Epidermal melanocyte (primary cell): ENCODE results near the gene SPPL2C.

Source experiments
- DNase-seq: peaks from one replicate; pipeline ENCODE4 v3.0.0; 2011; ENCODE audit warnings: low spot score; ENCODE audit not compliant: insufficient read length

Gene SPPL2C

DNA sequence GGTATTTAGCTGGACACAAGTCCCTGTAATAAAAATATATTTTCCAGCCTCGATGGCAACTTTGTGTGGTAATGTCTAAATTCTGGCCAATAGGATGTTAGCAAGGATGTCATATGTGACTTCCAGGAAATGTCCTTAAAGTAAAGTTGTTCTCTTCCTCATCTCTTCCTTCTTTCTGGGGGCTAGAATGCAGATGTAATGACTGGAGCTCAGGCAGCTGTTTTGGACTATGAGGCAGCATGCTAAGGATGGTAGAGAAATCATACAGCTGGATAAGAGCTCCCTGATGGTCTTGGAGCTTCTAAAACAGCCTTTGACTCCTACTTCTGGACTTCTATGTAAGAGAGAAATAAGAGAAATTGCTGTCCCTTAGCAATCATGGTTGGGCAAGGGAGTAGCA is 32.8 kb downstream of the SPPL2C start:
- DNase-seq: no peak

GRCh38 chr17:45883063-45883462 is 38.4 kb downstream of the SPPL2C start:
- DNase-seq: no peak

DNA sequence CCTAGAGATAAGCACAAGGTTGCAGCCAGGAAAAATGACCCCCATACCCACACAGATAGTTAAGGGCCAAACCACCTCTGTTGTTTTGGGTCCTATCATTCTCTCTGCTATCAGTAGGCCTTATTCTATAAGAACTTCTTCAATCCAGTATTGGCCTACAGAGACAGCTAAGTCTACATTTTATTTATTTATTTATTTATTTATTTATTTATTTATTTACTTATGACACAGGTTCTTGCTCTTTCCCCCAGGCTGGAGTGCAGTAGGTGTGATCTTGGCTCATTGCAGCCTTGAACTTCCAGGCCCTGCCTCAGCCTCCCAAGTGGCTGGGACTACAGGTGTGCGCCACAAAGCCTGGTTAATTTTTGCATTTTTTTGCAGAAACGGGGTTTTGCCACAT is 42.2 kb downstream of the SPPL2C start:
- no peak for DNase-seq

- DNase-seq: no peak
These were observed 43.7 kb downstream of the SPPL2C start for GRCh38 chr17:45888392-45888791.

GRCh38 chr17:45889579-45889978 is 44.9 kb downstream of the SPPL2C start:
- no peak for DNase-seq

DNA sequence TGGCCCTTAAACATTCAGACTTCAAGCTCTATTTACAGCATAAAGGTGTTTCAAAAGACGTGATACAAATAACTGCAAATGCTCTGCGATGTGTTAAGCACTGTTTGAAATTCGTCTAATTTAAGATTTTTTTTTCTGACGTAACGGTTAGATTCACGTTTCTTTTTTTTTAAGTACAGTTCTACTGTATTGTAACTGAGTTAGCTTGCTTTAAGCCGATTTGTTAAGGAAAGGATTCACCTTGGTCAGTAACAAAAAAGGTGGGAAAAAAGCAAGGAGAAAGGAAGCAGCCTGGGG is 49.0 kb downstream of the SPPL2C start:
- DNase-seq: no peak

DNA sequence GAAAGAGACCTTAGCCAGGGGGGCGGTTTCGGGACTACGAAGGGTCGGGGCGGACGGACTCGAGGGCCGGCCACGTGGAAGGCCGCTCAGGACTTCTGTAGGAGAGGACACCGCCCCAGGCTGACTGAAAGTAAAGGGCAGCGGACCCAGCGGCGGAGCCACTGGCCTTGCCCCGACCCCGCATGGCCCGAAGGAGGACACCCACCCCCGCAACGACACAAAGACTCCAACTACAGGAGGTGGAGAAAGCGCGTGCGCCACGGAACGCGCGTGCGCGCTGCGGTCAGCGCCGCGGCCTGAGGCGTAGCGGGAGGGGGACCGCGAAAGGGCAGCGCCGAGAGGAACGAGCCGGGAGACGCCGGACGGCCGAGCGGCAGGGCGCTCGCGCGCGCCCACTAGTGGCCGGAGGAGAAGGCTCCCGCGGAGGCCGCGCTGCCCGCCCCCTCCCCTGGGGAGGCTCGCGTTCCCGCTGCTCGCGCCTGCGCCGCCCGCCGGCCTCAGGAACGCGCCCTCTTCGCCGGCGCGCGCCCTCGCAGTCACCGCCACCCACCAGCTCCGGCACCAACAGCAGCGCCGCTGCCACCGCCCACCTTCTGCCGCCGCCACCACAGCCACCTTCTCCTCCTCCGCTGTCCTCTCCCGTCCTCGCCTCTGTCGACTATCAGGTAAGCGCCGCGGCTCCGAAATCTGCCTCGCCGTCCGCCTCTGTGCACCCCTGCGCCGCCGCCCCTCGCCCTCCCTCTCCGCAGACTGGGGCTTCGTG is 49.5 kb downstream of the SPPL2C start, which contains the start of gene MAPT:
TSS of gene MAPT (plus strand) at position 533 of the 763 bp plus-strand sequence. CDS start 67,784 bp downstream, outside the sequence.
- DNase-seq: peak; percentile 81

- DNase-seq: no peak
These were observed 50.8 kb downstream of the SPPL2C start for GRCh38 chr17:45895304-45895968.

DNA sequence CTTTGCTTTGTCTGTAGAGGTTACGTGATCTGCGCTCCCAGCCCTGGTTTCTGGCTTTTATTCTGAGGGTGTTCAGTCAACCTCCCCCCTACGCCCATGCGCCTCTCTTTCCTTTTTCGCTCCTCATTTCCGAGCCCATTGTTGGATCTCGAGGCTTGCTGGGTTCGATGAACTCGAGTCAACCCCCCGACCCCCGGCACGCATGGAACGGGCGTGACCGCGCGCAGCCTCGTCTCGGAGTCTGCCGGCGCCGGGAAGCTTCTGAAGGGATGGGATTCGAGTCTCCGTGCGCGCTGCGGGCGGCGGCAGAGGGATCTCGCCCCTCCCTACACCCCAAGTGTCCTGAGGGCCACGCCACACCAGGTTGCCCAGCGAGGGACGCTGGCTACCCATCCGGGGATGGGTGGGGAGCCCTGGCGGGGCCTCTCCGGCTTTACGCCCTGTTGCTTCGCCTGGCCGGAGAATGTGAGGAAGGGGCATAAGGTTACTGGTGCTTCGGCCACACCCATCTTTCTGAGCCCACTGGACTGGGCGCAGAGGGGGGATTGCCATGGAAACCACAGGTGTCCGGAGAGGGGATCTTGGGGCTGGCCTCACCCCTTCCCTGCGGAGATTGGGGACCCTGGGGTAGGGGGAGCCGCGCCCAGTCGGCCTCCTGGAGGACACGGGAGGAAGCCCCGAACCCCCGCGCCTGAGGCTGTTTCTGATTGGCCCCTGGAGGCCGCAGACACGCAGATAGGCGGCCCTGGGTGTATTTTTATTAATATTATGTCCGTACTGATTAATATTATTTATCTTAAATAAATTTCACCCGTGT is 51.5 kb downstream of the SPPL2C start:
- no peak for DNase-seq
